ENCODE data around the gene KIAA0232.

DNA sequence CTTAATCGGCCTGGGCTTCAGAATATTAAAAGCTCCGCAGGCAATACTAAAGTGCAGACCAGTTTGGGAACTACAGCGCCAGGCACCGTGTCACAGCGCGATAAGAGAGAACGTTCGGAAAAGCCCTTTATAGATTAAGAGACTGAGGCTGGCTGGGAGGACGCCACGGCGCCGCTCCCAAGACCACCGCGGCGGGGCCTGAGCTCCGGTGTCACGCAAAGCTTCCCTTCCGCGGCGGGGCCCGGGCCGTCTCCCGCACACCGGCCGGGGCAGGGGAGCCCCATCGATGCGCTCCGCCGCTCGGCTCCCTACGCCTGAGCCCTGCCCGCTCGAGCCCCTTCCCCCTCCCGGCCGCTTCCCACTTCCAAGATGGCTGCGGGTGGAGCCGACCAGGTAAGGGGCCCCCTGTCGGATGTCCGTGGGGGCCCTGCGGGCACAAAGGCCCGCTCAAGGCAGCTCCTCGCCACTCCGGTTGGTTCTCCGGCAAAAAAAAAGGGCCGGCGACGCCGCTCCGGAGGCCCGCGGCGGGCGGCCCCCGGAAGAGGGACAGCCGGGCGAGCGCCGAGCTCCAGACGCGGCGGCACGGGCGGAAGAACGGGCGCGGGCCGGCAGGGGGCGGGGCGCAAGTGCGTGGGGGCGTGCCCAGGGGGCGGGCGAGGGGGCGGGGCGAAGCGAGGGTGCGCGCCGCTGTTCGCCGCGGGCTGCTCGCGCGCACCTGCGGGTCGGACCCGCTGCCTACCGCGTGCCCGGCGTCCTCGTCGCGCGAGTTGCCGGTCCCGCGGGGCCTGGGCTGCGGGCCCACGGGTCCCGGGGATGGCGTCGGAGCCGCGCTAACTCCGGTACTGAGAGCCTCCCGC lies 126.8 kb downstream of the KIAA0232 start, which contains the start of gene TBC1D14:
- TF ChIP-seq, protein P1, sequence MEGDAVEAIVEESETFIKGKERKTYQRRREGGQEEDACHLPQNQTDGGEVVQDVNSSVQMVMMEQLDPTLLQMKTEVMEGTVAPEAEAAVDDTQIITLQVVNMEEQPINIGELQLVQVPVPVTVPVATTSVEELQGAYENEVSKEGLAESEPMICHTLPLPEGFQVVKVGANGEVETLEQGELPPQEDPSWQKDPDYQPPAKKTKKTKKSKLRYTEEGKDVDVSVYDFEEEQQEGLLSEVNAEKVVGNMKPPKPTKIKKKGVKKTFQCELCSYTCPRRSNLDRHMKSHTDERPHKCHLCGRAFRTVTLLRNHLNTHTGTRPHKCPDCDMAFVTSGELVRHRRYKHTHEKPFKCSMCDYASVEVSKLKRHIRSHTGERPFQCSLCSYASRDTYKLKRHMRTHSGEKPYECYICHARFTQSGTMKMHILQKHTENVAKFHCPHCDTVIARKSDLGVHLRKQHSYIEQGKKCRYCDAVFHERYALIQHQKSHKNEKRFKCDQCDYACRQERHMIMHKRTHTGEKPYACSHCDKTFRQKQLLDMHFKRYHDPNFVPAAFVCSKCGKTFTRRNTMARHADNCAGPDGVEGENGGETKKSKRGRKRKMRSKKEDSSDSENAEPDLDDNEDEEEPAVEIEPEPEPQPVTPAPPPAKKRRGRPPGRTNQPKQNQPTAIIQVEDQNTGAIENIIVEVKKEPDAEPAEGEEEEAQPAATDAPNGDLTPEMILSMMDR (IDR thresholded peaks at IDR 0.05; ENCODE audit: borderline replicate concordance, extremely low read depth, low read length, poor library complexity, severe bottlenecking), result peak; percentile 23
- no peak for TF ChIP-seq EZH2 (IDR thresholded peaks at IDR 0.05; ENCODE audit: borderline replicate concordance, low read depth, low read length, severe bottlenecking)
